Gastroesophageal sphincter (tissue), 4 donors: ENCODE data around the gene RIC8A. TPM values are rescaled to one million over a fixed set of nuclear protein-coding genes. Genes with fewer than 3 reads are reported as not detected.

Experiments
- ATAC-seq: fragments of 150-250 bp; one replicate; pipeline ENCODE4 v1.9.1; 2016; ENCODE audit warnings: mild to moderate bottlenecking, moderate library complexity
- H3K27ac ChIP-seq, 4 donors: fragments of 200-600 bp; sonication (generic) in 3 of 4; 1 replicate in 3 of 4; 2 replicates in 1 of 4; pipeline ENCODE4 v1.5.1; 2016 to 2019
- H3K27me3 ChIP-seq: fragments of 200-600 bp; sonication (generic); one replicate; pipeline ENCODE4 v1.5.1; 2019
- H3K36me3 ChIP-seq, 2 donors: fragments of 200-600 bp; sonication (generic); one replicate each; pipeline ENCODE4 v1.5.1; 2019; ENCODE audit warnings: control low read depth in 1 of 2
- H3K4me1 ChIP-seq, 3 donors: fragments of 200-600 bp; sonication (generic); 1 replicate in 2 of 3; 2 replicates in 1 of 3; pipeline ENCODE4 v1.5.1; 2016 to 2019; ENCODE audit warnings: control low read depth in 2 of 3
- H3K4me3 ChIP-seq, 2 donors: fragments of 200-600 bp; sonication (generic); one replicate each; pipeline ENCODE4 v1.5.1; 2019; ENCODE audit warnings: mild to moderate bottlenecking in 1 of 2, moderate library complexity in 1 of 2
- H3K9me3 ChIP-seq, 3 donors: fragments of 200-600 bp; sonication (generic); one replicate each; pipeline ENCODE4 v1.5.1; 2017 to 2019; ENCODE audit warnings: control low read depth in 2 of 3
- EP300 ChIP-seq: sonication (generic); formaldehyde crosslinking; IDR thresholded peaks from one replicate; pipeline ENCODE4 v1.6.1; 2017; ENCODE audit warnings: antibody characterized with exemption, mild to moderate bottlenecking
- POLR2A ChIP-seq, 2 donors: fragments of 450-650 bp; IDR thresholded peaks; one replicate each; pipeline ENCODE4 v1.6.1; 2017; ENCODE audit warnings: antibody characterized with exemption in 2 of 2, mild to moderate bottlenecking in 2 of 2, moderate library complexity in 1 of 2
- POLR2AphosphoS5 ChIP-seq: sonication (generic); formaldehyde crosslinking; IDR thresholded peaks from one replicate; pipeline ENCODE4 v1.6.1; 2017; ENCODE audit warnings: antibody characterized with exemption
- WGBS, 2 donors: methylation state at CpG; one replicate each; pipeline ENCODE4 v1.1.5; 2018; ENCODE audit warnings: low coverage in 1 of 2; 5-methylcytosine and 5-hydroxymethylcytosine counted together
- total RNA-seq, 4 donors: library from RNA; depleted of rRNA; stranded (reverse); fragments of >200 nt; gene quantifications; one replicate each; pipeline ENCODE4 v1.1.0, GENCODE V29; 2016
- TF ChIP-seq, protein P1 (sequence below), 4 experiments: fragments of 200-600 bp in 2 of 4; fragments of 450-650 bp in 2 of 4; sonication (generic) in 1 of 4; IDR thresholded peaks; one replicate each; pipeline ENCODE4 v1.5.1; 2017 to 2019; ENCODE audit warnings: antibody characterized with exemption in 4 of 4, mild to moderate bottlenecking in 2 of 4, moderate library complexity in 2 of 4

The RIC8A gene
- total RNA-seq, 4 donors from 2014 or later = 78.2 to 169 (median 135) TPM

DNA sequence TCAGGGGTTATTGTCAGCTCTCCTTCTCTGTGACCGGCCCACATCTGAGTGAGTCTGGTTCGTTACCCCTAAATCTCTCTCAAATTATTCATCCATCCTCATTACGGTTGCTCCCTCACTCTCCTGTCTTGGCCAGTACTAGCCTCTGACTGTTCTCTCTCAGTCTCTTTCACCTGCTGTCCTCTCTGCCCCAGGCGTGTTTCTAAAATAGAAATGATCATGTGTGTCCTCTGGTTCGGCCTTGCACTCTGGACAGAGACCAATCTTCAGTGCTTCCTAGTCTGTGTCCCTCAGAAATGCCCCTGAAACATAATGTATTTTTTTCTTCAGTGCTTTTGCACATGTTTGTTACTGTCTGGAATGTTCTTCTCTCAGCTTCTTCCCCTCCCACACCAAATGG is 34.1 kb downstream of the RIC8A start:
- H3K4me1 ChIP-seq = peaks cover 0 to 19% (median 10%) of the 10 kb centered on the region in 3 donors
- no peak overlapping the region for H3K4me3 ChIP-seq
- H3K9me3 ChIP-seq = no peaks in the 10 kb centered on the region
- ATAC-seq = no peak
- no peak overlapping the region for H3K27ac ChIP-seq
- TF ChIP-seq POLR2A (IDR thresholded peaks at IDR 0.05) (no peak), POLR2AphosphoS5 (no peak), EP300 (no peak)
- TF ChIP-seq, protein P1, sequence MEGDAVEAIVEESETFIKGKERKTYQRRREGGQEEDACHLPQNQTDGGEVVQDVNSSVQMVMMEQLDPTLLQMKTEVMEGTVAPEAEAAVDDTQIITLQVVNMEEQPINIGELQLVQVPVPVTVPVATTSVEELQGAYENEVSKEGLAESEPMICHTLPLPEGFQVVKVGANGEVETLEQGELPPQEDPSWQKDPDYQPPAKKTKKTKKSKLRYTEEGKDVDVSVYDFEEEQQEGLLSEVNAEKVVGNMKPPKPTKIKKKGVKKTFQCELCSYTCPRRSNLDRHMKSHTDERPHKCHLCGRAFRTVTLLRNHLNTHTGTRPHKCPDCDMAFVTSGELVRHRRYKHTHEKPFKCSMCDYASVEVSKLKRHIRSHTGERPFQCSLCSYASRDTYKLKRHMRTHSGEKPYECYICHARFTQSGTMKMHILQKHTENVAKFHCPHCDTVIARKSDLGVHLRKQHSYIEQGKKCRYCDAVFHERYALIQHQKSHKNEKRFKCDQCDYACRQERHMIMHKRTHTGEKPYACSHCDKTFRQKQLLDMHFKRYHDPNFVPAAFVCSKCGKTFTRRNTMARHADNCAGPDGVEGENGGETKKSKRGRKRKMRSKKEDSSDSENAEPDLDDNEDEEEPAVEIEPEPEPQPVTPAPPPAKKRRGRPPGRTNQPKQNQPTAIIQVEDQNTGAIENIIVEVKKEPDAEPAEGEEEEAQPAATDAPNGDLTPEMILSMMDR (IDR thresholded peaks at IDR 0.05) = no peak
- H3K27me3 ChIP-seq = no peaks in the 10 kb centered on the region
- 79 to 85% methylated on average over 5 of the region's 5 CpGs for WGBS, 2 donors
- H3K36me3 ChIP-seq = peaks cover 0 to 73% of the 10 kb centered on the region in 2 donors

DNA sequence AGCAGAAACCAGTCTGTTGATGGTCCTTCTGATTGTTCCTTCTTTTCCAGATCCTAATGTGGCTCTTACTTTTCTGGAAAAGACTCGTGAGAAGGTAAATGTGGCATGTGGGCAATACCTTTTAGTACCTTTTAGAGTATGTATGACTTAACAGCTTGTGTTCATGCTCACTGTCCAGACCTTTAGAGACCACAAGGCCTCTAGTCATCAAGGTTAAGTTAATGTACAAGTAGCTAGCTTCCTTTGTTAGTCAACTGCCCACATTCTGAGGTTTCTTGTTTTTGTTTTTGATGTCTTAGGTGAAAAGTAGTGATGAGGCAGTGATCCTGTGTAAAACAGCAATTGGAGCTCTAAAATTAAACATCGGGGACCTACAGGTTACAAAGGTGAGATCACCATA is 36.9 kb downstream of the RIC8A start:
- peaks cover 4 to 99% of the 10 kb centered on the region in 2 donors for H3K36me3 ChIP-seq
- H3K9me3 ChIP-seq = no peaks in the 10 kb centered on the region
- H3K27ac ChIP-seq = no peak overlapping the region
- ATAC-seq = no peak
- H3K4me1 ChIP-seq = no peaks in the 10 kb centered on the region
- no peak overlapping the region for H3K4me3 ChIP-seq
- TF ChIP-seq POLR2AphosphoS5 (no peak), EP300 (no peak)
- WGBS, 2 donors = 78 to 85% methylated on average over 2 of the region's 2 CpGs
- no peaks in the 10 kb centered on the region for H3K27me3 ChIP-seq

DNA sequence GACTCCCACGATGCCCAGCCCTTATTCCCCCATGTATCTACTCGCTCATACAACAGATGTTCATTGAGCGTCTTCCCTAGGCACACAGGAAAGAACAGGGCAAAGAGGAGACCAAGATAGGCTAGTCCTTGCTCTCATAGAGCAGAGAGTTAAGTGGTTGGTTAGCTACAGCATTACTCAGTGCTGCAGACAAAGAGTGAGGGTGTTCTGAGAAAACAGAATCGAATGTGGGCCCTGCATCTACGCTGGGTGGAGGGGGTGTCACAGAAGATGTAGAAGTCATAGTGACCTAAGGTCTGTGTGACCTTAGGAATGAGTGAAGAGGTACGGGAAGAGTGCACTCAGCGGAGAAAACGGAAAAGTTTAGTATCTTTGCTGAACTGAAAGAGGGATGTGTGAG is 41.6 kb downstream of the RIC8A start:
- Histone ChIP-seq H3K4me1 (no peaks in the 10 kb centered on the region), H3K27ac (no peak overlapping the region), H3K4me3 (no peak overlapping the region), H3K27me3 (no peaks in the 10 kb centered on the region), H3K9me3 (no peaks in the 10 kb centered on the region), H3K36me3 (peaks cover 8 to 100% of the 10 kb centered on the region in 2 donors)
- 84% methylated on average over 6 to 7 of the region's 8 CpGs for WGBS, 2 donors
- TF ChIP-seq POLR2AphosphoS5 (no peak), POLR2A (IDR thresholded peaks at IDR 0.05) (no peak), EP300 (no peak)
- ATAC-seq = no peak

DNA sequence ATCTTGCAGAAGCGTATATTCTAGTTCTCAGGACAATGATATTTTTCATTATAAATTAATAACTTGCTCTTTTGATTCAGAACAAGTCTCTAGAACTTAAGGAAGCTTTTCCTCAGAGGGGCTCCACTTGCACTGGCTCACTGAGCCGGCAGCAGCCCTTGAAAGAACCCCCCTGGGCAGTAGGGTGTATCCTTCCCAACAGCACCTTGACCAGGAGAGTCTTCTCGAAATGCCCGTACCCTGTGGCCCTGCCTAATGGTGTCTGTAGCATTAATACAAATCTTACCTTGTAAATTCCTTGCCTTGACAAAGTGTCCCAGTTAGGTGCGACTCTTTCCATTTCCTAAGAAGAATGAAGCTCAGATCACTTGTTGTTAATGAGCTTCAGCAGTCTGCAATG is 42.8 kb downstream of the RIC8A start:
- peaks cover 8 to 88% of the 10 kb centered on the region in 2 donors for H3K36me3 ChIP-seq
- no peaks in the 10 kb centered on the region for H3K4me1 ChIP-seq
- 76 to 86% methylated on average over 1 to 3 of the region's 5 CpGs for WGBS, 2 donors
- no peak overlapping the region for H3K4me3 ChIP-seq
- no peak for ATAC-seq
- H3K9me3 ChIP-seq = no peaks in the 10 kb centered on the region
- TF ChIP-seq, protein P1 (IDR thresholded peaks at IDR 0.05) = no peak
- no peak for TF ChIP-seq POLR2AphosphoS5
- no peak for TF ChIP-seq EP300
- TF ChIP-seq POLR2A (IDR thresholded peaks at IDR 0.05) = no peak
- no peaks in the 10 kb centered on the region for H3K27me3 ChIP-seq
- H3K27ac ChIP-seq = no peak overlapping the region

DNA sequence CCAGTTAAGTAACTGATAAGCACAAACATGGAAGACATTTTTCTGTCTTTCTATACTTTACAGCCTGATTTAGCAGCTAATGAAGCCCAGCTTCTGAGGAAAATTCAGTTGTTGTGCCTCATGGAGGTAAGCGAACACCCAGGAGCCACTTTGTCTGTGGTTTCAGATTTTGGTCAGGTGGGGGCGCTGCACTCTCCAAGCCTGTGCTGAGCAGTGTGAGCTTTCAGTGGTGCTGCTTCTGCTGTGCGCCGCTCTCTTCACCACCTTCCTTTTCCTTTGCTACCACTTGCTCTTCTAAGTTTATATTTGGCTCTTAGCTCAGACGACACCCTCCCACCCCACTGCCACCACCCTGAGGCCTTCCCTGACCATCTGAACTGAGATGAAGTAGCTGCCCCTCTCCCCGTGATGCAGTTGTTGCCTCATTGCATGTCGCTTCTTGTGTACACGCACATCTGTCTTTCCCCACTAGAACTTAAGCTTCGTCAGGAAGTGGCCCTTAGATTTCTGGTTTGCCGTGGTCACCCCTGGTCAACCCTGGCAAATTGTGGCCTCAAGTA is 43.3 kb downstream of the RIC8A start:
- TF ChIP-seq POLR2A (IDR thresholded peaks at IDR 0.05) = no peak
- TF ChIP-seq, protein P1 (IDR thresholded peaks at IDR 0.05) = peak in 3 of 4 experiments; percentile 53 to 73 (median 65)
- TF ChIP-seq POLR2AphosphoS5 = no peak
- TF ChIP-seq EP300 = no peak
- no peaks in the 10 kb centered on the region for H3K9me3 ChIP-seq
- WGBS, 2 donors = 65 to 67% methylated on average over 9 to 10 of the region's 10 CpGs
- H3K36me3 ChIP-seq = peaks cover 8 to 82% of the 10 kb centered on the region in 2 donors
- H3K4me1 ChIP-seq = no peaks in the 10 kb centered on the region
- ATAC-seq = peak; percentile 73
- no peak overlapping the region for H3K4me3 ChIP-seq
- no peaks in the 10 kb centered on the region for H3K27me3 ChIP-seq
- H3K27ac ChIP-seq = no peak overlapping the region

- Histone ChIP-seq H3K4me1 (no peaks in the 10 kb centered on the region), H3K27ac (no peak overlapping the region), H3K36me3 (peaks cover 8 to 75% of the 10 kb centered on the region in 2 donors), H3K9me3 (no peaks in the 10 kb centered on the region), H3K4me3 (no peak overlapping the region), H3K27me3 (no peaks in the 10 kb centered on the region)
- no peak for ATAC-seq
- TF ChIP-seq, protein P1 (IDR thresholded peaks at IDR 0.05) = no peak
- TF ChIP-seq POLR2AphosphoS5 (no peak), POLR2A (IDR thresholded peaks at IDR 0.05) (no peak), EP300 (no peak)
- 53 to 78% methylated on average over 5 to 6 of the region's 10 CpGs for WGBS, 2 donors
These were observed 44.0 kb downstream of the RIC8A start for GRCh38 chr11:251550-251949.
